Measurements from ENCODE around the gene EPS8L3. TPM values are rescaled to one million over a fixed set of nuclear protein-coding genes. Genes with fewer than 3 reads are reported as not detected.

EPS8L3 gene
- total RNA-seq, 1 experiment from 2014 or later, result 0.96 TPM

GRCh38 chr1:109719337-109719837 is 44.3 kb downstream of the EPS8L3 start:
- ATAC-seq, result no peak
- no peaks in the 10 kb centered on the region for H3K9me3 ChIP-seq (ENCODE audit: control insufficient read depth in 1 of 2, insufficient read depth in 1 of 2, low read depth in 1 of 2, low read length in 2 of 2)
- no peaks in the 10 kb centered on the region for H3K27me3 ChIP-seq (ENCODE audit: insufficient read depth, low read length)
- peak overlapping the region; percentile 56 for H2AFZ ChIP-seq (ENCODE audit: low read depth, low read length, poor library complexity, severe bottlenecking)
- TF ChIP-seq ELF1 (IDR thresholded peaks at IDR 0.05; ENCODE audit: borderline replicate concordance, low read depth) (no peak), FOSL1 (IDR thresholded peaks at IDR 0.05; ENCODE audit: low read depth) (peak; percentile 17; the same call in 1 of the 2 replicates)
- CTCF ChIA-PET, result interaction anchor here (1.5 kb wide), 1 partner anchor 57 kb away, joined by 5 read pairs; no protein-coding TSS in a partner anchor
- POLR2A ChIA-PET, result no interaction called here
- H3K4me1 ChIP-seq (ENCODE audit: control insufficient read depth in 1 of 2, insufficient read depth in 2 of 2, low read length in 2 of 2), result peaks cover 0 to 14% of the 10 kb centered on the region in 2 experiments; a peak in 2 of 4 replicates
- no peaks in the 10 kb centered on the region for H3K79me2 ChIP-seq (ENCODE audit: insufficient read depth, low read length)
- no peak overlapping the region for H3K27ac ChIP-seq (ENCODE audit: low read depth, low read length)
- no peaks in the 10 kb centered on the region for H3K36me3 ChIP-seq (ENCODE audit: control insufficient read depth in 1 of 2, insufficient read depth in 2 of 2, low read length in 2 of 2)
- H3K4me3 ChIP-seq (replicated peaks in 1 of 2; ENCODE audit: low read depth in 1 of 2, low read length in 2 of 2), result no peak overlapping the region
- no peaks in the 10 kb centered on the region for H4K20me1 ChIP-seq (ENCODE audit: insufficient read depth)
- H3K9me2 ChIP-seq (ENCODE audit: insufficient read depth), result no peaks in the 10 kb centered on the region
- H3K9ac ChIP-seq (ENCODE audit: low read length), result no peak overlapping the region
- no TSS peak for BruUV-seq (replicated peaks)
- 0 out of 2 replicates have a peak overlapping the region, but pooled peaks have one; percentile 2 for H3K4me2 ChIP-seq (ENCODE audit: low read length)
- intact Hi-C loops (cut with micrococcal nuclease), result loop anchor here (5.0 kb wide), 1 partner anchor 263 kb away; the partner anchor contains the start of gene AHCYL1
- DNase-seq (ENCODE audit: low read depth, low spot score), result no peak
- RAD21 ChIA-PET (ENCODE audit: low non-redundant PET in 1 of 2, low total read pairs in 2 of 2, uncharacterized antibody in 2 of 2, unreplicated experiment in 2 of 2), result no interaction called here

GRCh38 chr1:109718495-109718894 is 45.2 kb downstream of the EPS8L3 start:
- Histone ChIP-seq H3K4me3 (replicated peaks in 1 of 2; ENCODE audit: low read depth in 1 of 2, low read length in 2 of 2) (no peak overlapping the region), H3K36me3 (ENCODE audit: control insufficient read depth in 1 of 2, insufficient read depth in 2 of 2, low read length in 2 of 2) (no peaks in the 10 kb centered on the region), H3K79me2 (ENCODE audit: insufficient read depth, low read length) (no peaks in the 10 kb centered on the region), H4K20me1 (ENCODE audit: insufficient read depth) (no peaks in the 10 kb centered on the region), H3K9ac (ENCODE audit: low read length) (no peak overlapping the region), H3K9me3 (ENCODE audit: control insufficient read depth in 1 of 2, insufficient read depth in 1 of 2, low read depth in 1 of 2, low read length in 2 of 2) (no peaks in the 10 kb centered on the region), H3K27me3 (ENCODE audit: insufficient read depth, low read length) (no peaks in the 10 kb centered on the region), H3K4me2 (ENCODE audit: low read length) (no peak overlapping the region), H3K4me1 (ENCODE audit: control insufficient read depth in 1 of 2, insufficient read depth in 2 of 2, low read length in 2 of 2) (peaks cover 0 to 14% of the 10 kb centered on the region in 2 experiments; a peak in 2 of 4 replicates), H2AFZ (ENCODE audit: low read depth, low read length, poor library complexity, severe bottlenecking) (no peak overlapping the region), H3K27ac (ENCODE audit: low read depth, low read length) (no peak overlapping the region), H3K9me2 (ENCODE audit: insufficient read depth) (no peaks in the 10 kb centered on the region)
- POLR2A ChIA-PET, result no interaction called here
- peak; percentile 44 for DNase-seq (ENCODE audit: low read depth, low spot score)
- no TSS peak for BruUV-seq (replicated peaks)
- intact Hi-C loops (cut with micrococcal nuclease), result loop anchor here (1.0 to 5.0 kb wide), 2 partner anchors 55 to 264 kb away; partner anchors contain the start of gene AHCYL1
- CTCF ChIA-PET, result interaction anchor here (1.0 to 1.5 kb wide), 6 partner anchors 9 to 266 kb away, joined by 3 to 10 read pairs (median 6); partner anchors contain the start of gene AHCYL1
- RAD21 ChIA-PET (ENCODE audit: low non-redundant PET in 1 of 2, low total read pairs in 2 of 2, uncharacterized antibody in 2 of 2, unreplicated experiment in 2 of 2), result interaction anchor here in 1 of 2 experiments (1.0 kb wide), 1 partner anchor 56 kb away, joined by 3 read pairs; no protein-coding TSS in a partner anchor
- no peak for TF ChIP-seq POLR2AphosphoS5 (IDR thresholded peaks at IDR 0.05; ENCODE audit: low read depth, low read length)
- peak in 2 of 3 experiments; percentile 15 to 58; a peak in 3 of 6 replicates for TF ChIP-seq CTCF (IDR thresholded peaks at IDR 0.05 in 2 of 3, conservative IDR thresholded peaks at IDR 0.05 in 1 of 3; ENCODE audit: borderline replicate concordance in 1 of 3, insufficient read depth in 1 of 3, low read depth in 2 of 3, low read length in 2 of 3)
- TF ChIP-seq RAD21 (IDR thresholded peaks at IDR 0.05; ENCODE audit: low read depth), result peak; percentile 74
- ATAC-seq, result peak; percentile 95

Measured in HCT116 (cell line).